Endothelial cell (in vitro differentiated cells): ENCODE measurements around the gene SNRPA. TPM values are rescaled to one million over a fixed set of nuclear protein-coding genes. Genes with fewer than 3 reads are reported as not detected.

Source experiments
- DNase-seq: peaks from one replicate; pipeline ENCODE4 v3.0.0; 2021; ENCODE audit warnings: low spot score
- H3K27ac Mint-ChIP-seq: one replicate; pipeline ENCODE4 v1.8.0; 2021; ENCODE audit warnings: mixed read lengths, inconsistent platforms; ENCODE audit not compliant: unreplicated experiment
- H3K27me3 Mint-ChIP-seq: one replicate; pipeline ENCODE4 v1.8.0; 2021; ENCODE audit warnings: mild to moderate bottlenecking, moderate library complexity, mixed read lengths, inconsistent platforms; ENCODE audit not compliant: unreplicated experiment
- H3K36me3 Mint-ChIP-seq: one replicate; pipeline ENCODE4 v1.8.0; 2021; ENCODE audit warnings: mild to moderate bottlenecking, low read depth, mixed read lengths, inconsistent platforms; ENCODE audit not compliant: unreplicated experiment
- H3K4me1 Mint-ChIP-seq: one replicate; pipeline ENCODE4 v1.8.0; 2021; ENCODE audit warnings: mild to moderate bottlenecking, mixed read lengths, inconsistent platforms; ENCODE audit not compliant: unreplicated experiment
- H3K4me3 Mint-ChIP-seq: one replicate; pipeline ENCODE4 v1.8.0; 2021; ENCODE audit warnings: mild to moderate bottlenecking, mixed read lengths, inconsistent platforms; ENCODE audit not compliant: unreplicated experiment
- H3K9me3 Mint-ChIP-seq: one replicate; pipeline ENCODE4 v1.8.0; 2021; ENCODE audit warnings: mixed read lengths, inconsistent platforms; ENCODE audit not compliant: unreplicated experiment
- CTCF ChIP-seq: fragments of 200-600 bp; sonication (generic); IDR thresholded peaks from one replicate; pipeline ENCODE4 v1.5.0; 2021; ENCODE audit warnings: antibody characterized with exemption; ENCODE audit not compliant: unreplicated experiment
- total RNA-seq: library from RNA; stranded (reverse); fragmentation: NEBNext Ultra II Directional; extraction: Animal tissue kit (Norgen Biotek cat#: 25700); gene quantifications from one replicate; pipeline ENCODE4 v1.2.1, GENCODE V29; 2021; ENCODE audit not compliant: unreplicated experiment

The SNRPA gene
- total RNA-seq, 1 donor from 2014 or later = 101 TPM

- H3K9me3 Mint-ChIP-seq = no peaks in the 10 kb centered on the region
- peaks cover 11% of the 10 kb centered on the region for H3K27me3 Mint-ChIP-seq
- H3K36me3 Mint-ChIP-seq = peaks cover 4% of the 10 kb centered on the region
- peaks cover 20% of the 10 kb centered on the region for H3K4me1 Mint-ChIP-seq
- no peak for DNase-seq
- TF ChIP-seq CTCF = no peak
- peak overlapping the region; percentile 68 for H3K27ac Mint-ChIP-seq
- peak overlapping the region; percentile 45 for H3K4me3 Mint-ChIP-seq
These were observed 37.1 kb upstream of the SNRPA start for GRCh38 chr19:40713939-40714338.

GRCh38 chr19:40714441-40715299 is 36.3 kb upstream of the SNRPA start:
- Mint-ChIP-seq H3K4me3 (peak overlapping the region; percentile 94), H3K27me3 (peaks cover 13% of the 10 kb centered on the region), H3K9me3 (no peaks in the 10 kb centered on the region), H3K4me1 (peaks cover 20% of the 10 kb centered on the region), H3K36me3 (peaks cover 4% of the 10 kb centered on the region), H3K27ac (peak overlapping the region; percentile 94)
- no peak for TF ChIP-seq CTCF
- DNase-seq = peak; percentile 90

- Mint-ChIP-seq H3K4me3 (peak overlapping the region; percentile 94), H3K27ac (peak overlapping the region; percentile 94), H3K4me1 (peaks cover 26% of the 10 kb centered on the region), H3K36me3 (peaks cover 12% of the 10 kb centered on the region), H3K9me3 (no peaks in the 10 kb centered on the region), H3K27me3 (peaks cover 13% of the 10 kb centered on the region)
- no peak for DNase-seq
- TF ChIP-seq CTCF = no peak
These were observed 34.9 kb upstream of the SNRPA start for GRCh38 chr19:40716031-40716481.

GRCh38 chr19:40716482-40717324 is 34.3 kb upstream of the SNRPA start, which contains the start of the genes COQ8B and ITPKC:
Gene COQ8B (minus strand): TSS chr19:40716886. CDS start chr19:40714632, 2,254 bp downstream.
Gene ITPKC (plus strand): TSS chr19:40717112. CDS start chr19:40717136, 24 bp downstream.
- H3K27me3 Mint-ChIP-seq = peaks cover 13% of the 10 kb centered on the region
- H3K9me3 Mint-ChIP-seq = no peaks in the 10 kb centered on the region
- peak within 1 kb of the TSS; percentile 94 for H3K4me3 Mint-ChIP-seq
- TF ChIP-seq CTCF = peak; percentile 13
- DNase-seq = peak; percentile 99
- H3K4me1 Mint-ChIP-seq = peaks cover 26% of the 10 kb centered on the region
- H3K27ac Mint-ChIP-seq = peak within 1 kb of the TSS; percentile 94
- peaks cover 10% of the 10 kb centered on the region for H3K36me3 Mint-ChIP-seq
